NCI-H1930 (cell line): ENCODE measurements around the gene HSPA1L.
"Not testable (repeated sequence)": the region's sequence is repeated elsewhere in the genome, so short reads cannot be mapped to it uniquely, and the experiment has no call there.

Experiments
- DNase-seq, 2 experiments: peaks; one replicate each; lab custom pipeline; 2025; lab: John Stamatoyannopoulos, UW

Gene HSPA1L

GRCh38 chr6:31836474-31837368 is 21.6 kb upstream of the HSPA1L start:
- DNase-seq = no peak

- no peak for DNase-seq
Measured at GRCh38 chr6:31836047-31836473, 21.0 kb upstream of the HSPA1L start.

- peak; percentile 82 to 89 for DNase-seq
Measured at GRCh38 chr6:31834367-31835250, 19.5 kb upstream of the HSPA1L start.

- no peak for DNase-seq
Measured at GRCh38 chr6:31831350-31832215, 16.5 kb upstream of the HSPA1L start.

GRCh38 chr6:31830886-31831335 is 15.8 kb upstream of the HSPA1L start:
- DNase-seq = no peak

GRCh38 chr6:31829633-31830283 is 14.7 kb upstream of the HSPA1L start:
- DNase-seq = peak in 1 of 2 experiments; percentile 29

- peak; percentile 97 to 98 for DNase-seq
Measured at GRCh38 chr6:31827286-31828079, 12.4 kb upstream of the HSPA1L start, which contains the start of gene HSPA1B. Gene HSPA1B, plus strand, starts transcription at chr6:31827738. Its CDS starts 213 bp downstream, at chr6:31827951.

GRCh38 chr6:31826793-31827285 is 11.8 kb upstream of the HSPA1L start:
- DNase-seq = no peak

- DNase-seq = no peak
Measured at GRCh38 chr6:31825553-31825952, 10.5 kb upstream of the HSPA1L start.

- not testable (repeated sequence) for DNase-seq
Measured at GRCh38 chr6:31823592-31824196, 8.6 kb upstream of the HSPA1L start.

- peak in 1 of 2 experiments; percentile 23 for DNase-seq
Measured at GRCh38 chr6:31822036-31822821, 7.1 kb upstream of the HSPA1L start.

GRCh38 chr6:31821301-31822035 is 6.4 kb upstream of the HSPA1L start:
- DNase-seq = peak in 1 of 2 experiments; percentile 36

GRCh38 chr6:31820399-31820798 is 5.3 kb upstream of the HSPA1L start:
- DNase-seq = not testable (repeated sequence)

GRCh38 chr6:31819871-31820299 is 4.8 kb upstream of the HSPA1L start:
- no peak for DNase-seq

- not testable (repeated sequence) for DNase-seq
Measured at GRCh38 chr6:31817929-31818511, 2.9 kb upstream of the HSPA1L start.

GRCh38 chr6:31817133-31817928 is 2.2 kb upstream of the HSPA1L start:
- DNase-seq = not testable (repeated sequence)

GRCh38 chr6:31814677-31815024 is 432 bp downstream of the HSPA1L start:
- peak; percentile 90 to 93 for DNase-seq
